PC-3 (cell line): ENCODE results near the gene DNAH14.

Source experiments
- CTCF ChIP-seq: fragments of 300-600 bp; sonication (generic); conservative IDR thresholded peaks from 2 replicates; pipeline ENCODE4 v1.5.1; 2017; ENCODE audit warnings: antibody characterized with exemption, low read depth, mild to moderate bottlenecking, low read length
- EZH2 ChIP-seq: fragments of 300-600 bp; sonication (generic); IDR thresholded peaks from one replicate; pipeline ENCODE4 v1.6.1; 2017; ENCODE audit warnings: antibody characterized with exemption, mild to moderate bottlenecking, low read length; ENCODE audit not compliant: unreplicated experiment

- no peak for TF ChIP-seq CTCF
- no peak for TF ChIP-seq EZH2
Observed at GRCh38 chr1:224929335-224930237, at the start of gene DNAH14.
